GM21381 (cell line): ENCODE measurements around the gene RAD50.
A peak's percentile ranks its signal among the peaks of the same experiment; 100 is the strongest.
"Not testable (repeated sequence)": the region's sequence is repeated elsewhere in the genome, so short reads cannot be mapped to it uniquely, and the experiment has no call there.

ENCODE experiments used
- ATAC-seq: cut with Tn5 transposase; IDR thresholded peaks from one replicate; pipeline ENCODE4 v1.9.1; 2021; ENCODE audit warnings: mild to moderate bottlenecking, moderate library complexity; ENCODE audit not compliant: unreplicated experiment

The RAD50 gene

GRCh38 chr5:132556153-132556762, 519 bp upstream of the RAD50 start:
- no peak for ATAC-seq

- peak; percentile 29 for ATAC-seq
Measured at GRCh38 chr5:132557478-132558172, 848 bp downstream of the RAD50 start.

GRCh38 chr5:132559383-132560060, 2.7 kb downstream of the RAD50 start:
- no peak for ATAC-seq

GRCh38 chr5:132561601-132562000, 4.8 kb downstream of the RAD50 start:
- ATAC-seq: no peak

- not testable (repeated sequence) for ATAC-seq
Measured at GRCh38 chr5:132564555-132564954, 7.8 kb downstream of the RAD50 start.

- no peak for ATAC-seq
Measured at GRCh38 chr5:132566657-132567056, 9.9 kb downstream of the RAD50 start.

GRCh38 chr5:132576123-132576522, 19.3 kb downstream of the RAD50 start:
- no peak for ATAC-seq

GRCh38 chr5:132584560-132584959, 27.8 kb downstream of the RAD50 start:
- ATAC-seq: not testable (repeated sequence)

- ATAC-seq: no peak
Measured at GRCh38 chr5:132586063-132586462, 29.3 kb downstream of the RAD50 start.

- ATAC-seq: no peak
Measured at GRCh38 chr5:132589467-132589866, 32.7 kb downstream of the RAD50 start.

- no peak for ATAC-seq
Measured at GRCh38 chr5:132591145-132591544, 34.4 kb downstream of the RAD50 start.

- no peak for ATAC-seq
Measured at GRCh38 chr5:132592521-132592920, 35.7 kb downstream of the RAD50 start.

GRCh38 chr5:132594170-132594569, 37.4 kb downstream of the RAD50 start:
- no peak for ATAC-seq

GRCh38 chr5:132595624-132596023, 38.8 kb downstream of the RAD50 start:
- no peak for ATAC-seq

GRCh38 chr5:132601071-132601728, 44.4 kb downstream of the RAD50 start:
- no peak for ATAC-seq

GRCh38 chr5:132607095-132607494, 50.3 kb downstream of the RAD50 start:
- ATAC-seq: no peak

GRCh38 chr5:132608107-132608506, 51.3 kb downstream of the RAD50 start:
- no peak for ATAC-seq

- ATAC-seq: no peak
Measured at GRCh38 chr5:132611965-132612364, 55.2 kb downstream of the RAD50 start.

- no peak for ATAC-seq
Measured at GRCh38 chr5:132612846-132613245, 56.1 kb downstream of the RAD50 start.

- ATAC-seq: no peak
Measured at GRCh38 chr5:132621699-132622098, 64.9 kb downstream of the RAD50 start.

- no peak for ATAC-seq
Measured at GRCh38 chr5:132622608-132623007, 65.8 kb downstream of the RAD50 start.

GRCh38 chr5:132627470-132627869, 70.7 kb downstream of the RAD50 start:
- ATAC-seq: no peak
